Colonic mucosa (tissue), 4 donors: ENCODE results near the gene ATXN2. TPM values are rescaled to one million over a fixed set of nuclear protein-coding genes. Genes with fewer than 3 reads are reported as not detected.
"Not testable (repeated sequence)": the region's sequence is repeated elsewhere in the genome, so short reads cannot be mapped to it uniquely, and the experiment has no call there.

Source experiments
- DNase-seq: peaks from one replicate; pipeline ENCODE4 v3.0.0-alpha.2; 2020
- H3K27ac ChIP-seq: fragments of 200-600 bp; one replicate; pipeline ENCODE4 v1.8.0; 2021
- H3K27me3 ChIP-seq: fragments of 200-600 bp; one replicate; pipeline ENCODE4 v1.8.0; 2021
- H3K36me3 ChIP-seq: fragments of 200-600 bp; one replicate; pipeline ENCODE4 v1.8.0; 2021
- H3K4me1 ChIP-seq: fragments of 200-600 bp; one replicate; pipeline ENCODE4 v1.8.0; 2021; ENCODE audit warnings: mild to moderate bottlenecking
- H3K4me3 ChIP-seq: fragments of 200-600 bp; one replicate; pipeline ENCODE4 v1.8.0; 2021
- H3K9ac ChIP-seq, 2 donors: one replicate each; pipeline ENCODE4 v1.7.0; 2013; ENCODE audit warnings: control low read depth in 2 of 2, low read depth in 2 of 2, low read length in 2 of 2
- H3K9me3 ChIP-seq: fragments of 200-600 bp; one replicate; pipeline ENCODE4 v1.8.0; 2021
- intact Hi-C: fragments of 100-400 bp; cut with DNase I; formaldehyde crosslinking; loops from one replicate; pipeline ENCODE4 v1.14.1; 2022
- total RNA-seq, 2 donors: library from RNA; stranded (reverse); fragmentation: NEBNext Ultra II Directional in 1 of 2; extraction: Animal tissue kit (Norgen Biotek cat#: 25700) in 1 of 2; gene quantifications; one replicate each; pipeline ENCODE4 v1.2.1, GENCODE V29; 2021
- TF ChIP-seq, protein P1 (sequence below): fragments of 200-600 bp; IDR thresholded peaks from one replicate; pipeline ENCODE4 v1.8.0; 2022; ENCODE audit warnings: antibody characterized with exemption, mild to moderate bottlenecking
- donor health status: healthy.
- donor health status: DM: no; HTN: no; CAD: no.
- donor health status: DM: no; HTN: no; CAD: no.

ATXN2 gene
- total RNA-seq, 2 donors from 2014 or later: 48.7 to 55.1 TPM

DNA sequence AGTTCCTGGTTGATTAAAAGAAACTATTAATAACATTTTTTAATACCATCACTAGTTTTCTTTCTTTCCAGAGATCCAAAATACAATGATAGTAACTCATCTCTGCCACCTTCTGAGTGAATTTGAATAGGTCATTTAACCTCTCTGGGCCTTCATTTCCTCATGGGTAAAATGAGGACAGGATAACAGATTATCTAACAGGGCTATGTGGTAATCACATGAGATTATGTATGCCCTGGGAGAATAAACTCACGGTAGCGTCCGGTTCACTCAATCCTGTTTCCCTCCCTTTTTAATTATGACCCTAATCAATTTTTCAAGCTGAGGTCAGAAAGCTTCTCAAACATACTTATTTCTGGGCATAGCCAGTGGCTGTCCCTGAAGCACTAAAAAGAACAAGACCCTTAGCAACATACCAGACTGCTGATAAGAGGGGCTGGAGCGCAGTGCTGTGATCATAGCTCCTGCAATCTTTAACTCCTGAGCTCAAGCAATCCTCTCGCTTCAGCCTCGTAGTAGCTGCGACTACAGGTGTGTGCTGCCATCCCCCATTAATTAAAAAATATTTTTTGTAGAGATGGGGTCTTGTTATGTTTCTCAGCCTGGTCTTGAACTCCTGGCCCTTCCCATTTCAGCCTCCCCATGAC lies 24.2 kb downstream of the ATXN2 start:
- Histone ChIP-seq H3K4me3 (no peak overlapping the region), H3K4me1 (no peaks in the 10 kb centered on the region), H3K36me3 (no peaks in the 10 kb centered on the region), H3K9me3 (no peaks in the 10 kb centered on the region), H3K27ac (no peak overlapping the region), H3K9ac (no peak overlapping the region), H3K27me3 (no peaks in the 10 kb centered on the region)
- intact Hi-C loops: no loop called here
- TF ChIP-seq, protein P1, sequence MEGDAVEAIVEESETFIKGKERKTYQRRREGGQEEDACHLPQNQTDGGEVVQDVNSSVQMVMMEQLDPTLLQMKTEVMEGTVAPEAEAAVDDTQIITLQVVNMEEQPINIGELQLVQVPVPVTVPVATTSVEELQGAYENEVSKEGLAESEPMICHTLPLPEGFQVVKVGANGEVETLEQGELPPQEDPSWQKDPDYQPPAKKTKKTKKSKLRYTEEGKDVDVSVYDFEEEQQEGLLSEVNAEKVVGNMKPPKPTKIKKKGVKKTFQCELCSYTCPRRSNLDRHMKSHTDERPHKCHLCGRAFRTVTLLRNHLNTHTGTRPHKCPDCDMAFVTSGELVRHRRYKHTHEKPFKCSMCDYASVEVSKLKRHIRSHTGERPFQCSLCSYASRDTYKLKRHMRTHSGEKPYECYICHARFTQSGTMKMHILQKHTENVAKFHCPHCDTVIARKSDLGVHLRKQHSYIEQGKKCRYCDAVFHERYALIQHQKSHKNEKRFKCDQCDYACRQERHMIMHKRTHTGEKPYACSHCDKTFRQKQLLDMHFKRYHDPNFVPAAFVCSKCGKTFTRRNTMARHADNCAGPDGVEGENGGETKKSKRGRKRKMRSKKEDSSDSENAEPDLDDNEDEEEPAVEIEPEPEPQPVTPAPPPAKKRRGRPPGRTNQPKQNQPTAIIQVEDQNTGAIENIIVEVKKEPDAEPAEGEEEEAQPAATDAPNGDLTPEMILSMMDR: no peak
- no peak for DNase-seq

DNA sequence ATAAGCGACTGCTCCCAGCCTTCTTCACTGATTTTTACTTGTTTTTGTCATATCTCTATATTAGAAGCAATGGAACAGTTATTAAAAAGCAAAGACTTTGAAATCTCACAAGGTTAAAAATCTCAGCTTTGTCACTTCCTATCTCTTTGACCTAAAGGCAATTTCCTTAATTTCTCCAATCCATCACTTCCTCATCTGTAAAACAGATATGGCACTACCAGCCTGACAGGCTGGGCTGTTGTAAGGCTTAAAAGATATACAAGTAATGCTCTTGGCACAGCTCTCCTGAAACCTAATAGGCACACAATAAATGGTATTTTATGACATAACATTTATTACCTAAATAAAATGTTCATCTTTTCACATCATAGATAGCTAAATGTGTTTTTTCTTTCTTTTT lies 25.6 kb downstream of the ATXN2 start:
- TF ChIP-seq, protein P1: no peak
- H3K27ac ChIP-seq: no peak overlapping the region
- H3K36me3 ChIP-seq: no peaks in the 10 kb centered on the region
- DNase-seq: no peak
- no peaks in the 10 kb centered on the region for H3K27me3 ChIP-seq
- H3K4me1 ChIP-seq: no peaks in the 10 kb centered on the region
- H3K9ac ChIP-seq: no peak overlapping the region
- intact Hi-C loops: no loop called here
- no peak overlapping the region for H3K4me3 ChIP-seq
- no peaks in the 10 kb centered on the region for H3K9me3 ChIP-seq

DNA sequence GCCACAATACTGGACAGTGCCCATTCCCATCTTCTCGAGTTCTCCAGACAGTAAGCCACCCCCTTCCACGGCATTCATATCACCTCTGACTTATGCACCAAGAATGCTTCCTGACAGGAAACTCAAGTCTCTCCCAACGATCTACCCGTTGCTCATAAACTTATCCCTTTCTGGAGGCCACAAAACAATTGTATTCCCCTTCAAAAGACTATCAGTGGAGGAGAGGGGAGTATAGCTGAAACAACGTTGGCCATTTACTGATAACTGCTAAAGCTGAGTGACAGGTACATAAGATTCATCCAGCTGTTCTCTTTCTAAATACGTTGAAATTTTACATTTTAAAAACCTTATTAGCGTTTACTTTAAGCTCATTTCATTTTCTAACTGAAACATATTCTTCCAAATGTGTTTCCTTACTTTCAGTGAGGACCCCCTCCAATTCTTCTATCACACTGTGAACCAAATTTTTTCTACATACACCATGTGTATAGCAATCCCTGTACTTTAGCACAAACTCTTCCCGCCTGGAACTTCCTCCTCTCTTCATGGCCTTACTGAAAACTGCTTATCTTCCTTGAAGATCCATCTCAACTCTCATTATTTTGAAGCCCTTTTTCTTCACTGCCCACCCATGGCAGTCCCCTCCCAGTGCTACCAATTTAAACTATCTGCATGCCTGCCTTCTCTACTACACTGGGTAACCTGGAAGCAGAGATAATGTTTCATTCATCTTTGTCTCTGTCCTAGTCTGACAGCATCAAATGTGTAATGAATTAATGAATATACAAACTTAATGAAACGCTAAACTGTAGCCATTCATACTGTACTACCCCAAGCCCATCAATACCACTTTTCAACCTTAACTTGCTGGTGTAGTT lies 28.8 kb downstream of the ATXN2 start:
- Histone ChIP-seq H3K9ac (no peak overlapping the region), H3K4me1 (no peaks in the 10 kb centered on the region), H3K9me3 (no peaks in the 10 kb centered on the region), H3K27ac (no peak overlapping the region), H3K36me3 (no peaks in the 10 kb centered on the region), H3K27me3 (no peaks in the 10 kb centered on the region), H3K4me3 (no peak overlapping the region)
- intact Hi-C loops: no loop called here
- TF ChIP-seq, protein P1: no peak
- DNase-seq: no peak

DNA sequence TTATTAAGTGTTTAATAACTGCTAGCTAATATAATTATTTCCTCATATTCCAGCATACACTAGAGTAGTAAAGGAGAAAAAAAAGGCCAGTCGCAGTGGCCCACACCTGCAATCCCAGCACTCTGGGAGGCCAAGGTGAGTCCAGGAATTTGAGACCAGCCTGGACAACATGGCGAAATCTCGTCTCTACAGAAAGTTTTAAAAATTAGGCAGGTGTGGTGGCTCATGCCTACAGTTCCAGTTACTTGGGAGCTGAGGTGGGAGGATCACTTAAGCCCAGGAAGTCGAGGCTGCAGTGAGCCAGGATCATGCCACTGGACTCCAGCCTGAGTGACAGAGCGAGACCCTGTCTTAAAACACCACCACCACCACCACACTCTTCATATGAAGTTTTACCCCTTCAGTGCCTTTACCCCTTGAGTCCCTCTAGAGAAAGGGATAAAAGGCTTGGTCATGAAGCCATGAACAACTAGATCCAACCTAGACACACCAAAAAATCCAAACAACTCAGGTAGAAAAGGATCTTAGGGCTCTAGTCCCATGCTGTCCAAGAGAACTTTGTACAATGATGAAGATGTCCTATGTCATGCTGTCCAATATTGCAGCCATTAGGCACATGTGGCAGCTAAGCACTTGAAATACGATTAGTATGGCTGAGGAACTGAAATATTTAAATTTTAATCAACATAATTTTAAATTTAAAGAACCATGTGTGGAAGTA lies 29.6 kb downstream of the ATXN2 start:
- Histone ChIP-seq H3K36me3 (no peaks in the 10 kb centered on the region), H3K4me3 (no peak overlapping the region), H3K4me1 (no peaks in the 10 kb centered on the region), H3K27me3 (no peaks in the 10 kb centered on the region), H3K27ac (no peak overlapping the region), H3K9me3 (no peaks in the 10 kb centered on the region), H3K9ac (no peak overlapping the region)
- intact Hi-C loops: no loop called here
- no peak for DNase-seq
- TF ChIP-seq, protein P1: no peak

DNA sequence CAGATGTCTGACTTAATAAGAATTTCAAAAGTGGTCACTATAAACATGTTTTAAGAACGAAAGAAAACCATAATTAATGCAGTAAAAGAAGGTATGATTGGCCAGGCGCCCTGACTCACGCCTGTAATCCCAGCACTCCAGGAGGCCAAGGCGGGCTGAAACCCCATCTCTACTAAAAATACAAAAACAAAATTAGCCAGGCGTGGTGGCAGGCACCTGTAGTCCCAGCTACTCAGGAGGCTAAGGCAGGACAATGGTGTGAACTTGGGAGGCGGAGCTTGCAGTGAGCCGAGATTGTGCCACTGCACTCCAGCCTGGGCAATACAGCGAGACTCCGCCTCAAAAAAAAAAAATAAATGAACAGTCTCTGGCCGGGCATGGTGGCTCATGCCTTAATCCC lies 38.3 kb downstream of the ATXN2 start:
- H3K4me3 ChIP-seq, H3K27ac ChIP-seq, H3K36me3 ChIP-seq, H3K27me3 ChIP-seq, H3K9me3 ChIP-seq, H3K9ac ChIP-seq, H3K4me1 ChIP-seq, intact Hi-C loops, DNase-seq: not testable (repeated sequence)

DNA sequence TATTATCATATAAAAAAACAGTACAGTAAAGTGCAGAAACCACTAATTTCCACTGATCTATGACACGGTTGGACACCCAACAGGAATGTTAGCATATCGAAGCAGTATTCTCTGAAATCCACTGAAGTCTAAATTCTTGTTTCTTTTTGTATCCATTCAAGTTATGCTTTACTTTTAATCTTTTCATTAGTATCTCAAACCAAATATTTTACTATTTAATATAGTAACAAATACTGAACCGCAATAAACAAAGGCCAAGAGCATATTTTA lies 41.1 kb downstream of the ATXN2 start:
- H3K9me3 ChIP-seq: no peaks in the 10 kb centered on the region
- TF ChIP-seq, protein P1: no peak
- no peak for DNase-seq
- intact Hi-C loops: no loop called here
- H3K27me3 ChIP-seq: no peaks in the 10 kb centered on the region
- no peaks in the 10 kb centered on the region for H3K36me3 ChIP-seq
- H3K9ac ChIP-seq: no peak overlapping the region
- H3K27ac ChIP-seq: no peak overlapping the region
- no peaks in the 10 kb centered on the region for H3K4me1 ChIP-seq
- no peak overlapping the region for H3K4me3 ChIP-seq
